Panc1 (cell line): Measurements from ENCODE around the gene UFSP1. TPM values are rescaled to one million over a fixed set of nuclear protein-coding genes. Genes with fewer than 3 reads are reported as not detected.

Experiments
- ATAC-seq: fragments of 200-7000 bp; cut with Tn5 transposase; 2 replicates; pipeline ENCODE4 v1.9.1; 2020; ENCODE audit warnings: mild to moderate bottlenecking, moderate library complexity
- BruUV-seq: library from RNA; stranded (reverse); fragments of 400-500 nt; replicated peaks from 2 replicates; lab custom pipeline; 2021; lab: Mats Ljungman, UMichigan
- CTCF ChIA-PET: fragments of 300-600 bp; sonication (Branson Sonifier 250); formaldehyde crosslinking; loops from one replicate; lab custom pipeline; 2022; ENCODE audit warnings: antibody characterized with exemption; lab: Charles Lee
- POLR2A ChIA-PET: fragments of 300-600 bp; sonication (Branson Sonifier 250); formaldehyde crosslinking; loops from one replicate; lab custom pipeline; 2022; ENCODE audit warnings: antibody characterized with exemption; lab: Charles Lee
- DNase-seq: peaks from one replicate; pipeline ENCODE4 v3.0.0-alpha.2; 2010; ENCODE audit warnings: low read depth, low spot score
- H3K27ac ChIP-seq: 2 replicates; pipeline ENCODE4 v1.5.1; 2011; ENCODE audit warnings: mild to moderate bottlenecking, low read length, inconsistent platforms
- H3K27me3 ChIP-seq: fragments of 200-500 bp; sonication (Bioruptor generic); 2 replicates; pipeline ENCODE4 v1.6.0; 2014; ENCODE audit warnings: low read length, inconsistent platforms; ENCODE audit not compliant: control insufficient read depth, insufficient read depth
- H3K36me3 ChIP-seq: fragments of 200-500 bp; sonication (Bioruptor generic); 2 replicates; pipeline ENCODE4 v1.5.1; 2014; ENCODE audit warnings: inconsistent platforms, mild to moderate bottlenecking, low read length, moderate library complexity; ENCODE audit not compliant: control insufficient read depth, insufficient read depth
- H3K4me1 ChIP-seq: 2 replicates; pipeline ENCODE4 v1.5.1; 2011; ENCODE audit warnings: inconsistent platforms, mild to moderate bottlenecking, low read length, moderate library complexity; ENCODE audit not compliant: control insufficient read depth, insufficient read depth
- H3K4me3 ChIP-seq, 2 experiments: 2 replicates each; pipeline ENCODE4 v1.5.1; 2011 to 2012; ENCODE audit warnings: low read depth in 2 of 2, low read length in 2 of 2, mild to moderate bottlenecking in 2 of 2, inconsistent platforms in 1 of 2, moderate library complexity in 1 of 2
- H3K9me3 ChIP-seq: fragments of 200-500 bp; sonication (Bioruptor generic); 2 replicates; pipeline ENCODE4 v1.5.1; 2014; ENCODE audit warnings: low read depth, mild to moderate bottlenecking, inconsistent platforms, low read length, moderate library complexity; ENCODE audit not compliant: control insufficient read depth, insufficient read depth
- POLR2AphosphoS5 ChIP-seq: IDR thresholded peaks from 2 replicates; pipeline ENCODE4 v1.6.1; 2012; ENCODE audit warnings: mild to moderate bottlenecking, low read depth, low read length, moderate library complexity
- SIN3A ChIP-seq: IDR thresholded peaks from 2 replicates; pipeline ENCODE4 v1.6.1; 2012; ENCODE audit warnings: low read depth, mild to moderate bottlenecking, low read length, moderate library complexity, borderline replicate concordance; ENCODE audit not compliant: insufficient read depth
- TCF7L2 ChIP-seq: IDR thresholded peaks from 2 replicates; pipeline ENCODE4 v1.6.1; 2011; ENCODE audit warnings: mild to moderate bottlenecking, low read depth, low read length, inconsistent platforms
- in situ Hi-C: cut with HindIII; loops from 2 replicates; pipeline ENCODE4 v1.10.0; 2016; ENCODE audit warnings: low sequenced_read_pairs, low pct_unique_long_range_greater_than_20kb
- intact Hi-C: fragments of 100-400 bp; cut with micrococcal nuclease; formaldehyde crosslinking; loops from one replicate; pipeline ENCODE4 v1.10.0; 2022; ENCODE audit not compliant: unreplicated experiment
- total RNA-seq: library from RNA; stranded (reverse); gene quantifications from one replicate; pipeline ENCODE4 v1.2.1, GENCODE V29; 2021; ENCODE audit not compliant: unreplicated experiment
- TF ChIP-seq, protein P1 (sequence below): fragments of 450-650 bp; IDR thresholded peaks from 2 replicates; pipeline ENCODE4 v1.5.1; 2017; ENCODE audit warnings: mild to moderate bottlenecking
- TF ChIP-seq, protein P2 (sequence below), 2 experiments: IDR thresholded peaks; 2 replicates each; pipeline ENCODE4 v1.6.1; 2011 to 2012; ENCODE audit warnings: low read depth in 2 of 2, control low read depth in 1 of 2, low read length in 1 of 2, mild to moderate bottlenecking in 1 of 2, moderate library complexity in 1 of 2; ENCODE audit not compliant: insufficient read depth in 1 of 2

The UFSP1 gene
- total RNA-seq, 1 experiment from 2014 or later, result 3.3 TPM

DNA sequence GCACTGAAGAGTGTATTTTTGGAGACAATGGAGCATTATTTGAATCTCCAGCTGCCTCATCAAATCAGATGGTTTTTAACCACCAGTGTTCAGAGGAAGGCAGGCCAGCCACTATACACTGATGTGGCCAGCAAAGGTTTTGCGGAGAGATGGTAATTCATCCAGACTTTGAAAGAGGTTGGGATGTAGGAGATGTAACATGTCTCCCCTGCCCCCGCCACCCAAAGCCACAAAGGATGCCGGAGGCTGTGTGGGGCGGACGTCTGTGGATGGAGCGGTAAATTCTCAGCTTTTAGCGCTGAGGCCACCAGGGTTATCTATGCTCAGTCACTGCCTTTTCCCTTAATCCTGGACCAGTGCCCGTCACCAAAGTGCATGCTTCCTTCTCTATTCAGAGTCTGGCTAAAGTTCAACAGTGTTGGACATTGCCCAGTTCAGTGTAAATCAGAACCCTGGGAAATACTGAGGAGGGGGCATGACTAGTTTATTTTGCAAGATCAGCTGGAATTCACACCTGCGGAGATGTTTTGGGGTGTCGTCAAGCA lies 26.0 kb downstream of the UFSP1 start:
- DNase-seq, result no peak
- CTCF ChIA-PET, result no interaction called here
- Histone ChIP-seq H3K4me1 (peaks cover 10% of the 10 kb centered on the region), H3K4me3 (no peak overlapping the region), H3K36me3 (peaks cover 2% of the 10 kb centered on the region; the same call in 1 of the 2 replicates), H3K27ac (no peak overlapping the region), H3K27me3 (no peaks in the 10 kb centered on the region), H3K9me3 (no peaks in the 10 kb centered on the region)
- TF ChIP-seq, protein P1, sequence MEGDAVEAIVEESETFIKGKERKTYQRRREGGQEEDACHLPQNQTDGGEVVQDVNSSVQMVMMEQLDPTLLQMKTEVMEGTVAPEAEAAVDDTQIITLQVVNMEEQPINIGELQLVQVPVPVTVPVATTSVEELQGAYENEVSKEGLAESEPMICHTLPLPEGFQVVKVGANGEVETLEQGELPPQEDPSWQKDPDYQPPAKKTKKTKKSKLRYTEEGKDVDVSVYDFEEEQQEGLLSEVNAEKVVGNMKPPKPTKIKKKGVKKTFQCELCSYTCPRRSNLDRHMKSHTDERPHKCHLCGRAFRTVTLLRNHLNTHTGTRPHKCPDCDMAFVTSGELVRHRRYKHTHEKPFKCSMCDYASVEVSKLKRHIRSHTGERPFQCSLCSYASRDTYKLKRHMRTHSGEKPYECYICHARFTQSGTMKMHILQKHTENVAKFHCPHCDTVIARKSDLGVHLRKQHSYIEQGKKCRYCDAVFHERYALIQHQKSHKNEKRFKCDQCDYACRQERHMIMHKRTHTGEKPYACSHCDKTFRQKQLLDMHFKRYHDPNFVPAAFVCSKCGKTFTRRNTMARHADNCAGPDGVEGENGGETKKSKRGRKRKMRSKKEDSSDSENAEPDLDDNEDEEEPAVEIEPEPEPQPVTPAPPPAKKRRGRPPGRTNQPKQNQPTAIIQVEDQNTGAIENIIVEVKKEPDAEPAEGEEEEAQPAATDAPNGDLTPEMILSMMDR, result no peak
- TF ChIP-seq TCF7L2 (no peak), SIN3A (no peak), POLR2AphosphoS5 (no peak)
- TF ChIP-seq, protein P2, sequence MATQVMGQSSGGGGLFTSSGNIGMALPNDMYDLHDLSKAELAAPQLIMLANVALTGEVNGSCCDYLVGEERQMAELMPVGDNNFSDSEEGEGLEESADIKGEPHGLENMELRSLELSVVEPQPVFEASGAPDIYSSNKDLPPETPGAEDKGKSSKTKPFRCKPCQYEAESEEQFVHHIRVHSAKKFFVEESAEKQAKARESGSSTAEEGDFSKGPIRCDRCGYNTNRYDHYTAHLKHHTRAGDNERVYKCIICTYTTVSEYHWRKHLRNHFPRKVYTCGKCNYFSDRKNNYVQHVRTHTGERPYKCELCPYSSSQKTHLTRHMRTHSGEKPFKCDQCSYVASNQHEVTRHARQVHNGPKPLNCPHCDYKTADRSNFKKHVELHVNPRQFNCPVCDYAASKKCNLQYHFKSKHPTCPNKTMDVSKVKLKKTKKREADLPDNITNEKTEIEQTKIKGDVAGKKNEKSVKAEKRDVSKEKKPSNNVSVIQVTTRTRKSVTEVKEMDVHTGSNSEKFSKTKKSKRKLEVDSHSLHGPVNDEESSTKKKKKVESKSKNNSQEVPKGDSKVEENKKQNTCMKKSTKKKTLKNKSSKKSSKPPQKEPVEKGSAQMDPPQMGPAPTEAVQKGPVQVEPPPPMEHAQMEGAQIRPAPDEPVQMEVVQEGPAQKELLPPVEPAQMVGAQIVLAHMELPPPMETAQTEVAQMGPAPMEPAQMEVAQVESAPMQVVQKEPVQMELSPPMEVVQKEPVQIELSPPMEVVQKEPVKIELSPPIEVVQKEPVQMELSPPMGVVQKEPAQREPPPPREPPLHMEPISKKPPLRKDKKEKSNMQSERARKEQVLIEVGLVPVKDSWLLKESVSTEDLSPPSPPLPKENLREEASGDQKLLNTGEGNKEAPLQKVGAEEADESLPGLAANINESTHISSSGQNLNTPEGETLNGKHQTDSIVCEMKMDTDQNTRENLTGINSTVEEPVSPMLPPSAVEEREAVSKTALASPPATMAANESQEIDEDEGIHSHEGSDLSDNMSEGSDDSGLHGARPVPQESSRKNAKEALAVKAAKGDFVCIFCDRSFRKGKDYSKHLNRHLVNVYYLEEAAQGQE (IDR thresholded peaks at IDR 0.05; ENCODE audit: insufficient read depth in 1 of 2, low read depth in 2 of 2, low read length in 1 of 2), result no peak
- intact Hi-C loops (no loop called here), in situ Hi-C loops (no loop called here)
- POLR2A ChIA-PET, result no interaction called here
- no TSS peak for BruUV-seq
- no peak for ATAC-seq

DNA sequence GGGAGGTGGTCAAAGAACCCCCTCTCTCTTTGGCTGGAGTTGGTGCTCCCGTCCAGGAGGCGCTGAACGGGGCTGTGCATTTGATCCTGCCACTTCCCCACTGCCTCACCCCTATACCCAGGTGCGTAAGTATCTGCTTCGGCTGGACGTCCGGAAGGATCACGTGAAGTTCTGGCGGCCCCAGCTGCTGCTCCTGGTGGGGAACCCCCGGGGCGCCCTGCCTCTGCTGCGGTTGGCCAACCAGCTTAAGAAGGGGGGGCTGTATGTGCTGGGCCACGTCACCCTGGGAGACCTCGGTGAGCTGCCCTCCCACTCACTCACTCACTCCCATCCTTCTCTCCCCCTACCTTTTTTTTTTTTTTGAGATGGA lies 27.9 kb downstream of the UFSP1 start:
- H3K4me1 ChIP-seq, result peaks cover 3% of the 10 kb centered on the region
- in situ Hi-C loops, result no loop called here
- TF ChIP-seq, protein P2 (IDR thresholded peaks at IDR 0.05; ENCODE audit: insufficient read depth in 1 of 2, low read depth in 2 of 2, low read length in 1 of 2), result no peak
- no peak for TF ChIP-seq SIN3A
- no peak for TF ChIP-seq TCF7L2
- TF ChIP-seq, protein P1, result no peak
- TF ChIP-seq POLR2AphosphoS5, result no peak
- no peak for ATAC-seq
- no peaks in the 10 kb centered on the region for H3K27me3 ChIP-seq
- no peak for DNase-seq
- no peaks in the 10 kb centered on the region for H3K36me3 ChIP-seq
- no peak overlapping the region for H3K27ac ChIP-seq
- H3K9me3 ChIP-seq, result no peaks in the 10 kb centered on the region
- no TSS peak for BruUV-seq
- POLR2A ChIA-PET, result interaction anchor here (0.6 kb wide), 1 partner anchor 408 kb away, joined by 3 read pairs; no protein-coding TSS in a partner anchor
- intact Hi-C loops, result no loop called here
- CTCF ChIA-PET, result interaction anchor here (0.7 kb wide), 1 partner anchor 45 kb away, joined by 11 read pairs; no protein-coding TSS in a partner anchor
- H3K4me3 ChIP-seq, result no peak overlapping the region
